GM19452 (cell line): ENCODE data around the gene EVI5L.
"Not testable (repeated sequence)": the region's sequence is repeated elsewhere in the genome, so short reads cannot be mapped to it uniquely, and the experiment has no call there.

Source experiments
- ATAC-seq: cut with Tn5 transposase; IDR thresholded peaks from one replicate; pipeline ENCODE4 v1.9.1; 2021; ENCODE audit not compliant: unreplicated experiment

Gene EVI5L

DNA sequence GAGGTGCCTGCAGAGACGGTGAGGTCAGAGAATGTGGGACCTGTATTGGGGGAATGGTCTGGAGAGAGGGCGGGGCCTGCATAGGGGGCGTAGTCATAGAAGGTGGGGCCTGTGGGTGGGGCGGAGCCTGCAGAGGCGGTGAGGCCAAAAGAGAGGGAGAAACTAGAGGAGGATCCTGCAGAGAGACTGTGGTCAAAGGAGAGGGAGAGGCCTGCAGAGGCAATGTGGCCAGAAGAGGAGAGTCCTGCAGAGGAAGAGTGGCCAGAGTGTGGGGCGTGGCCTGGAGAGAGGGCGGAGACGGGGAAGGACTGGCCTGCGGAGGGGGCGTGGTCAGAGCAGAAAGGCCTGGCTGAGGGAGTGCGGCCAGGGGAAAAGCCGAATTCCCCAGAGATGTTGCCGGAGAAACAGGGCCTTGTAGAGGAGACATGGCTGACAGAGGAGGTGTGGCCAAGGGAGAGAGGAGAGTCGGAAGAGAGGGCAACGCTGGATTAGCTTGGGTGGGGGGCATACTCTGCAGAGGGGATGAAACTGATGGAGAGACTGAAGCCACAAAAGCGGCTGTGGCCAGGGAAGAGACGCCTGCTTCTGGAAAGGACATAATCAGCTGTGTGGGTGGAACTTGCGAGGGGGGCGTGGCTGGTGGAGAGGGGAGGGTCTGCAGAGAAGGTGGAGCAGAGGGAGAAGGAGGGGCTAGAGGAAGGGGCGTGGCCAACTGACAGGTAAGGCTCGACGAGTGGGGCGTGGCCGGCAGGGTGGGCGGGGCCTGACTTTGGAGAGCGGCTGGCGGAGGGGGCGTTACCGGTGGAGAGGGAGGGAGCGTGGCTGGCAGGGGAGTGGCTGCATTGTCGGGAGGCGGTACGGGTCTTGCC lies 41.7 kb downstream of the EVI5L start:
- ATAC-seq = no peak

DNA sequence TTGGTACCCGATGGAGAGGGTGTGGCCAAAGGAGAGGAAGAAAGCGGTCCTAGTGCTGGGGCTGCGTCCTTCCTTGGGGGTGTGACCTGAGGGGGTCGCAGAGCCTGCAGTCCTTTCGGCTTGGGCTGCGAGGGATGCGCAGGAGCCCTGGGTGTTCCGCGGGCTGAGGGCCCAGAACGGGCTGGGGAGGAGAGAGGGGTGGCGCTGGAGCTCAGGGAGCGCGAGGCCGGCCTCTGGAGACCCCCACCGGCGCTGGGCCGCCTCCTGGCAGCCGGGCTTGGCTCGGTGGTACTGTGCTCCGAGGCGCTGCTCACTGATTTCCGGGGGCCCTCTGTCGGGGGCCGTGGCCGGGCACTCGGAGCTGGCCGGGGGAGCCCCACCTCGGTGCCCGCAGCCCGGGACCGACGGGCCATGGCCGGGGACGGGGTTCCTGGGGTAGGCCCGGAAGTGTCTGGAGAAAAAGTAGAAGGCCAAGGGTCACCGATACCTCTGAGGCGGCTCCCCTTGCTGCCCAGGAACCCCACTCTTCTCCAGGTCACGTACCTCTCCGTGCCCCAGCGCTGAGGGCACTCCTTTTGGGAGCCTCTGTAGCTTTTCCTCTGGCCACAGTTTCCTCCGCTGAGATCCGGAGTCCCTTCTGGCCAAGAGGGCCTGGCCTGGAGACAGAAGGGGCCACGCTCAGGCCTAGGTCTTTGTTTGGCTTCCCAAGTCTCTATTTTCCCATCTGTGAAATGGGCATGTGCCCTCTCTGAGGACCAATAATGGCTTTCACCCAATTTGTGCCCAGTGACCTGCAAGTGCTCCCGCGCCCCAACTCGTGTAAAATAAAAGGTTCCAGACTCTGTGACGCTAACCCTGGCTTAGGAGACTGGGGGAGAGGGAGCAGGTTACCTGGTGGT lies 42.5 kb downstream of the EVI5L start:
- no peak for ATAC-seq

DNA sequence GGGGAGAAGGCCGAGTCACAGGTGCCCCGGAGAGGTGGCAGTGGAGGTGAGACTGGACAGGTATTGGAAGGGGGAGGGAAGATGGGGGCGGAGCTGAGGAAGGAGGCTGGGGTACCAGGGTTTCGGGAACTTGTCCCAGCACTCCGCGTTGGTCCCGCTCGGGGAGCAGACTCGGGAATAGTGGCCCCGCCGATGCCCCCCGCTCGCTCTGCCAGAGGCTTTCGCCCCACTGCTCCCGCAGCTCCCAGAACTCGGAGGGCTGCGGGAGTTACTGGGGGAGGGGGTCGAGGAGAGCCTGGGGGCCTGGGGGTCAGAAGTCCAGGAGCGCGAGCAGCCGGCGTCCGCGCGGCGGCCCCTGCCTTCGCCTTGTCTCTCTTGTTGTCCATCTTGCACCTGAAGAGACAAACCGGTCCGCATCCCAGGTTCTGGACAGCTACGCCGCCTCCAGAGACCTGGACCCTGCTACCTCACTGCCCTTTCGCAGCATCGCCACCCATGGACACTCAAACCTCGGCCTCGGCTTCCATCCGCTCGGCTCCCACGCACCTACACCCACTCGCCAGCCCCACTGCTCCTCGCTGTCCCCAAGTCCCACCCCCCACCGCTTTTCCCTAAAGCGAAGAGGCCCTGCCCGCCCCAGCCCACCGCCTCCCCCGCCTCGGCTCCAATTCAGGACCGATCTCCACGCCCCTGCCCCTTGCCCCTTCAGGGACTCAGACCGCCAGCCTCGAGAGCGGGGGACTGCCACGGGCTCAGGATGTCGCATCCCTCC lies 43.5 kb downstream of the EVI5L start:
- no peak for ATAC-seq

DNA sequence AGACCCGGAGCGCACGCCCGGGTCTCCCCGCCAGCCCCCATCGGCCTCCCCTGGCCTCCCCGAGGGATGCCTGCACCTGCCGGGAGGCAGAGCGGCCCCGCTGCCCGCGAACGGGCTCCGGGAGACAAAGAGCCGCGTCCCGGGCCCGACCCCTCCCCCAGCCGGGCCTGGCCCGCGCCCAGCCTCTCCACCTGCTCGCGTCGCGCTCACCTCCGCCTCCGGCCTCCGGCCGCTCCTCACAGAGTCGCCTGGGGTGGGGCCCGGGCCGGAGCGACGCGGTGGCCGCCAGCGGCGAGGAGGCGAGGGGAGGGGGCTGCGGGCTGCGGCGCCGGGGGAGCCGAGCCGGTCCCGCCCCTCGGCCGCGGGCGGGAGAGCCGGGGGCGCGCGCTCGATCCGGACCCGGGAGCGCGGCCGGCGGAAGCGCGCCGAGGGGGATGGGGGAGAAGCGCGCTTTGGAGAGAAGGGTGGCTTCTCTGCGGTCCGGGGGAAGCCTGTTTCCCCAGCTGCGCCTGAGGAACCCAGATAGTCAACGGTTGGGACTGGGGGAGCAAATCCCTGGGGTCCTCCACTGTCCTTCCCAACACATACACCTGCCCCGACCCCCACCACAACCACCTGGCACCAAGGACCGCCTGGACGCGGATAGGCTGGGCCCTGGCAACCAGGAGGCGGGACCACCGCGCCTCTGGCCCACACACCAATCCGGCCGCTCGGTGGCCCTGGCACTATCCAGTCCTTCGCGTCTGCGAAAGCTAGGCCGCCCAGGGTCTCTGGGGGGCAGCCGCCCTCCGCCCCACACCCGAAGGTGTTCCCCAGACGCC lies 44.3 kb downstream of the EVI5L start, which contains the start of gene PRR36:
Gene PRR36, minus strand, starts transcription at position 315 of the 821 bp plus-strand sequence. CDS start 701 bp downstream, outside the sequence.
- ATAC-seq = no peak

DNA sequence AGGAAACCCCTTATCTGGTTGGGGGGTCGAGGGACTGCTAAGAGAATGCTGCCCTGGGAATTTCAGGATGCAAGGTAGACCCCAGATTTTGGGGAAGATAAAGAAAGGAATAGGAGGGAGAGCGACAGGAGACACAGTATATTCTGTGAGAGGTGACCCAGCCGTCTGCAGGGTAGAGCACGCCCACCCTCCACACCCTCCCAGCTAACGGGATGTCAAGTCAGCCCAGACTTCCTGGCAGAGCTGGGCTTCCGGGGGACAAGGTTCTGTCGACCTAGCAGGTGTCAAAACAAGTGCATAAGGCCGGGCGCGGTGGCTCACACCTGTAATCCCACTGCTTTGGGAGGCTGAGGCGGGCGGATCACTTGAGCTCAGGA lies 44.9 kb downstream of the EVI5L start:
- no peak for ATAC-seq

DNA sequence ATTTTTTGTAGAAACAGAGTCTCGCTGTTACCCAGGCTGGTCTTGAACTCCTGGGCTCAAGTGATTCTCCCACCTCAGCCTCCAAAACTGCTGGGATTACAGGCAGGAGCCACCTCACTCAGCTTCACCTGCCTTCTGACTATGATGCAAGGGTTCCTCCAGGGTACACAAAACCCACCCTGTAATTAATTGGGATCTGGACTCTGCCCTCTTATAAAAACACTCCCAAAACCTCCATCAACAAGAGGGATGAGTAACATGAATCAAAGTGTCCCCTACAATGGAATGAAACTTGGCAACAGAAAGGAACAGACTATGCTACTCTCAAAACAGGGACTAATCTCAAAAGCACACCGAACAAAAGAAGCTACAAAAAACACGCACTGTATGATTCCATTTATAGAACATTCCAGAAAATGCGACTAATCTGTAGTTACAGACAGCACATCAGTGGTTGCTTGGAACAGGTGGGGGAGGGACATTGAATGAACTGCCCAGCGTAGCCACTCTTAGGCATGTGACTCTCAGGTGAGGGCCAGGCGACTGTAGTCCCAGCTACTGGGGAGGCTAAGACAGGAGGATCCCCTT lies 47.3 kb downstream of the EVI5L start:
- ATAC-seq = no peak

DNA sequence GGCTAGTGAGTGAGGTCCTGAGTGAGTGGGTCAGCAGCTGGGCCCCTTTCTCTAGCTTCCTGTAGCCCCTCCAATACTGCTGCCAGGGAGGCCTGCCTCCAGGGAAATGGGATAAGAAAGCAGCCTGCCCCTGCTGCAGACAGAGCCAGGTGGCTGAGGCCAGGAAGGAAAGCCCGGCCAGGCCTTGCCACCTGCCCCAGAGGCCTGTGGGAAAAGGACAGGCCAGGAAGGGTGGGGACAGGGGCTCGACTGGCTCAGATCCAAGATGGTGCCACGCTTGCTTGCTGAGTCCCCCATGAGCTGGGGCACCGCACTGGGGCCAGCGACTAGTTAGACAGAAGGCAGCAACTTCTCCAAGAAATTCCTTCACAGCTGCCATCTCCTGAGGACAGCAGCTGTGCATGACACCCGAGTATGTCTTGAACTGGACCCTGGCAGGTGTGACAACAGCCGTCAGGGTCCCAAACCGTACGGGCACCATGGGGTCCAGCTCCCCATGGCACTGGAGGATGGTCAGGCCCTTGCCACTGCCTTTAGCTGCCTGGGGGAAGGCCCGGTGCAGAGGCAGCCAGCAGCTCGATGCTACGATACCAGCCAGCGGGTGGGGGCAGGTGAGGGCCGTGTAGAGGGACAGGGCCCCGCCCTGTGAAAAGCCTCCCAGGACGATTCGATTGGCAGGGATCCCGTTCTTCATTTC lies 49.2 kb downstream of the EVI5L start:
- no peak for ATAC-seq

DNA sequence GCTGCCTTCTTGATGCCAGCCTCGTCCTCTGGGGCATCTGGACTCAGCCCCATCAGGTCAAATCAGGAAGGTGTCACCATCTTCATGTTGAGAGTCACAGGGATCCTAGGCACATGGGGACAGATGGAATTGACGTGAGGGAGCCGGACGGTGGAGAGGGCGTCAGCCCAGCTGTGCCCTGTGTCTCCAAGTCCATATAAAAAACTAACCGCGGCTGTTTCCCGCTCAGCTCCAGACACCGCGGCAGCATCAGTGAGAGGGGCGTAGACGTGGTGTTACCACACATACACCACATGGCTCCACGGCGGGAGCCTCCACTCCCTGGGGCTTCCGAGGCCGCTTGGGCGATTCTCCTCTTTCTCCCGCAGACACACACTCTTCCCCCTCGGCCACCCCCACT lies 49.8 kb downstream of the EVI5L start:
- ATAC-seq = no peak

DNA sequence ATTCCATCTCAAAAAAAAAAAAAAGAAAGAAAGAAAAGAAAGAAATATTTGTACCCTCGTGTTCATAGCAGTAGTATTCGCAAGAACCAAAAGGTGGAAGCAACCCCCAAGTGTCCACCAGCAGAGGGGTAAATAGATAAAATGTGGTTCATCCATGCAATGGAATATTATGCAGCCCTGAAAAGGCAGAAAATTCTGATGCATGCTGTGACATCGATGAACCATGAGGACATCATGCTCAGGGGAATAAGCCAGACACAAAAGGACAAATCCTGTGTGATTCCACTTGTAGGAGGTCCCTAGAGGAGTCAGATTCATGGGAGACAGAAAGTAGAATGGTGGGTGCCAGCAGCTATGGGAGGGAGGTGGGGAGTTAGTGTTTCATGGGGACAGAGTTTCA lies 51.9 kb downstream of the EVI5L start:
- no peak for ATAC-seq

DNA sequence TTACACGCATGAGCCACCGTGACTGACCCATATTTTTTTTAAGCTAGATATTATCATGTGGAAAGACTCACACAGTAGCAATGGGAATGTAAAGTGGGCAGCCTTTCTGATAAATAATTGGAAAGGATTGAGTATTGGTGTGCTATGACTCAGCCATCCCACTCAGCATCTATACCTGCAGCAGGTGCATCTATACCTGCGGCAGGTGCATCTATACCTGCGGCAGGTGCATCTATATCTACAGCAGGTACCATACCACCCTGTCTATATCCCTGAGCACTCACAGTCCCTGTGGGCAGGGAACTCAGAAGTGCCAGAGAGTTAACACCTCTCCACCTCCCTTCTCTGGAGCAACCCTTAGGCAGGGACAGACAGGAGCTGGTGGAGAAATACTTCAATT lies 53.1 kb downstream of the EVI5L start:
- ATAC-seq = no peak

DNA sequence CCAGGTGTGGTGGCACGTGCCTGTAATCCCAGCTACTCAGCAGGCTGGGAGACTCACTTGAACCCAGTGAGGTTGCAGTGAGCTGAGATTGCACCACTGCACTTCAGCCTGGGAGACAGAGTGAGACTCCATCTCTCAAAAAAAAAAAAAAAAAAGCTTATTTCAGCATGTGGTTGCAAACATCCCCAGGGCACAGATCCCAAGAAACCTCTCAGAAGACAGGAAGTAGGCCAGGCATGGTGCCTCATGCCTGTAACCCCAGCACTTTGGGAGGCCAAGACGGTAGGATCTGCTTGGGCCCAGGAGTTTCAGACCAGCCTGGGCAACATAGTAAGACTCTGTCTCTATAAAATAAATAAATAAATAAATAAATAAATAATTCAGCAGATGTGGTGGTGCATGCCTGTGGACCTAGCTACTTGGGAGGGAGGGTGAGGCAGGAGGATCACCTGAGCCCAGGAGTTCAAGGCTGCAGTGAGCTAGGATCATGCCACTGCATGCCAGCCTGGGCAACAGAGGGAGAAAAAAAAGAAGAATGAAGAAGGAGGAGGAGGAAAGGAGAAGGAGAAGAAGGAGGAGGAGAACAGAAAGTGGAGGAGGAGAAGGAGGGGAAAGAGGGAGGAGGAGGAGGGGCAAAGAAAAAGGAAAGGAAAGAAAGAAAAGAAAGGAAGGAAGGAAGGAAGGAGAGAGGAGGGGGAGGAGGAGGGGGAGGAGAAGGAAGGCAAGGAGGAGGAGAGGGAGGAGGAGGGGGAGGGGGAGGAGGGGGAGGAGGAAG lies 54.0 kb downstream of the EVI5L start:
- no peak for ATAC-seq

DNA sequence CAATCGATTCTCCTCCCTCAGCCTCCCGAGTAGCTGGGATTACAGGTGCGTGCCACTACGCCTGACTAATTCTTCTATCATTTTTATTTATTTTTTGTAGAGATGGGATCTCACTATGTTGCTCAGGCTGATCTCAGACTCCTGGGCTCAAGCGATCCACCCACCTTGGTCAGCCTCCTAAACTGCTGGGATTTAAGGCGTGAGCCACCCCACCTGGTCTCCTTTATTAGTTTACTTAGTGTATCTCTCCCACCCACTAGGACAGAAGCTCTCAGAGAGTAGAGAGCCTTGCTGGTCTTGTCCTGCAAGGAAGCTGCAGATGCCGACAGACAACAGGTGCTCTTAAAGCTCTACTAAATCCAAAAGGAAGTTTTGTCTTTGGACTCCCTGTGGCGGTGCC lies 55.8 kb downstream of the EVI5L start:
- ATAC-seq = no peak

DNA sequence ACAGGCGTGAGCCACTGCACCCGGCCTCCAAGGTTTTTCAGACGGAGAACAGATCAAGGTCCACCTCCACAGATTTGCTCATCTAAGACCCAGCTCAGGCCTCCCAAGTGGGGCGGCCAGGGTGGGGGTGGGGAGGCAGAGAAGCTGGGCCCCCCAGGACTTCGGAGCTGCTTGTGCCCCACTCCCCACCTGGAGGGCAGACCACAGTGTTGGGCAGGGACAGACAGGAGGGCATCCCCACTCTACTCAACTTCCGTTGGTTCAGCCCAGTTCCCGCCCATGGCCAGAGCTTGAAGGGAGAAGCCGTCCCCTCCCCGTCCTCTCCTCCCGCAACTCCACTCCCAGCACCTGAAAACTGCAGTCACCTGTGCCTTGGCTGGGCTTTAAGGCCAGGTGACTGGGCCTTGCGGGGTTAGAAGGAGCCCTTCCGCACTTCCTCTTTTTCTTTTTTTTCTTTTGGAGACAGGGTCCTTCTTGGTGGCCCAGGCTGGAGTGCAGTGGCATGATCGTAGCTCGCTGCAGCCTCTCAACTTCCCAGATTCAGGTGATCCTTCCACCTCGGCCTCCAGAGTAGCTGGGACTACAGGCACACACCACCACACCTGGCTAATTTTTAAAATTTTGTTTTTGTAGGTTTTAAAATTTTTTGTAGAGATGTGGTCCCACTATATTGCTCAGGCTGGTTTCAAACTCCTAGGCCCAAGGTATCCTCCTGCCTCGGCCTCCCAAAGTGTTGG lies 57.6 kb downstream of the EVI5L start:
- no peak for ATAC-seq

DNA sequence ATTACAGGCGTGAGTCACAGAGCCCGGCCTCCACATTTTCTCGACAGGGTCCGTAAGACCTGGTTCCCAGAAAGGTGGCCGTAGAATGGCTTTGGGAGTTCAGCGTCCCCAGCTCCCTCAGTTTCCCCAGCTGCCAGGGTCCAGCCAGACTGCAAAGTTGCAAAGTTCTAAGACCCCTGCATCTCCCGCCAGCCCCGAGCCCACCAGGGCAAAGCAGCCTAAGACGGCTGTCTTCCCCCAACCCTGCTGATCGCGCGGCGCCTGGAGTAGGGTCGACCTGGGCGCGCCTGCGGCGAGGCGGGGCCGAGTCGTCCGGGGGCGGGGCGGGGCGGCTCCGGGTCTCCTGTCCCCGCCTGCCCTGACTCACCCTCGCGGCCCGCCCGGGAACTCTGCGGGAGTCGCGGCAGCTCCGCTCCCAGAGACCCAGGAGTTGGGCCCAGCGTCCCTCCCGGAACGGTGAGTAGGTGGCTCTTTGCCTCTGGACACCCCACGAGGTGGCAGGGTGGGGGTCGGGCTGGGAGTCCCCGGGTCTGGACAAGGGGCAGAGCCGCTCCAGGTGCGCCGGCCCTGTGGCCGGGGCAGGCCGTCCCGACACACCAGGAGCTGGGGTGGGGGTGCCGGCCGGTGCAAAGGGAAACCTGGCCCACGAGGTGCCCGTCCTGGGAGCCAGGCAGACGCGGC lies 58.3 kb downstream of the EVI5L start, which contains the start of gene LRRC8E:
Gene LRRC8E, plus strand, starts transcription at position 366 of the 681 bp plus-strand sequence. CDS start 7,094 bp downstream, outside the sequence.
- no peak for ATAC-seq

DNA sequence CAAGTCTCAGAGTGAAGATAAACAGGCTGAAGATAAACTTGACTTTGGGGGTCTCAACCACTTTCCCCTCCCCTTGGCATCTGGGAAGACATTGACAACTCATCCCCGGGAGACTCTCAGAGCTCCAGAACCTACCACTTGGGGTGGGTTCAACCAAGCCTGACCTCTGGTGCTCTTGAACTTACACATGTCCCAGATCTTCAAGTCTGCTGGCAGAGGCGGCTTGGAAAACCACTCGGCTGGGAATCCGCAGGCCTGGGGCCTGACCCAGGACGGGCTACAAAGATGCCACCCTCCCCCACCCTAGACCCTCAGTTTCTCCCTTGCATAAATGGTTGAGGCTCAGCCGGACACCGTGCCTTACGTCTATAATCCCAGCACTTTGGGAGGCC lies 58.8 kb downstream of the EVI5L start:
- ATAC-seq = no peak

DNA sequence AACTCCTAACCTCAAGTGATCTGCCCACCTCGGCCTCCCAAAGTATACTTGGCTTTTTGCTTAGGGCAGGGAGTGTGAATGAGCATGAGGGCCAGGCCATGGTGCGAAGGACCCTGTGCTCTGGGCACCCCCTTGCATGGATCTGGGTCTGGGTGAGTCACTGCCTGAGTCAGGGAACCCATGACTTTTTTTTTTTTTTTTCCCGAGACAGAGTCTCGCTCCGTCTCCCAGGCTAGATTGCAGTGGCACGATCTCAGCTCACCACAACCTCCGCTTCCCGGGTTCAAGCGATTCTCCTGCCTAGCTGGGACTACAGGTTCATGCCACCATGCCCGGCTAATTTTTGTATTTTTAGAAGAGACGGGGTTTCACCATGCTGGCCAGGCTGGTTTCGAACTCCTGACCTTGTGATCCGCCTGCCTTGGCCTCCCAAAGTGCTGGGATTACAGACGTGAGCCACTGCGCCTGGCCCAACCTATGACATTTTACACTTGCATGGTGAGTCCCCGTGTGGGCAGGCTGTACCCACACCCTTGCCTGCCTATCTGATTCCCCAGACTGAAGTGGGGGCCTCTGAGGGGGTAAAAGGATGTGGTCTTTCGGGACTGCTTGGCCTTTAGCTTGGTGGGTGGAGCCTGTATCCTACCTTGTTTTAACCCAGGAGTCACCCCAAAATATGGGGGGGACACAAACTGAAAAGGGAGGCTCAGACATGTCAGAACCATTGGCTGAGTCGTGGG lies 63.5 kb downstream of the EVI5L start:
- ATAC-seq = not testable (repeated sequence)
